ENCODE results near the gene RNF145. TPM values are rescaled to one million over a fixed set of nuclear protein-coding genes. Genes with fewer than 3 reads are reported as not detected.

The RNF145 gene
- total RNA-seq, 1 donor from 2014 or later, result 71.0 TPM

DNA sequence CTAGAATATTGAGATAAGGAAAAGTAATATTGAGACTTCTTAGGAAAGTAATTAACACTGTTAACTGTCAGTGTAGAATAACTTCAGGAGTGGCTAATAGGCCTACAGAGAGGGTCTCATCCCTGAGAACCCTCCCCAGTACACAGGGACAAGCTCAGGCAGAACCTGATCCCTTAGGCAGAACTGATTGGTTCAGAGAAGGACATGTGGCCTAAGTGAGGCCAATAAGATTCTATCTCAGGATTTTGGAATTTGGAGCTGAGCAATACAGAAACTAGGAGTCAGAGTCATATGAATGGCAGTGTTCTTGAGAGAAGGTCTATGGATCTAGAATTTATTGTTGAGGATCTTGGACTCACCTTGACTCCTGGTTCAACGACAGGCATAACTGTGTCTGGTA, 42.8 kb upstream of the RNF145 start:
- Mint-ChIP-seq H3K27me3 (ENCODE audit: unreplicated experiment) (no peaks in the 10 kb centered on the region), H3K4me1 (ENCODE audit: low read depth, unreplicated experiment) (no peaks in the 10 kb centered on the region), H3K4me3 (ENCODE audit: unreplicated experiment) (no peak overlapping the region), H3K36me3 (ENCODE audit: unreplicated experiment) (no peaks in the 10 kb centered on the region), H3K9me3 (ENCODE audit: unreplicated experiment) (no peaks in the 10 kb centered on the region), H3K27ac (ENCODE audit: unreplicated experiment) (no peak overlapping the region)
- TF ChIP-seq, protein P1, sequence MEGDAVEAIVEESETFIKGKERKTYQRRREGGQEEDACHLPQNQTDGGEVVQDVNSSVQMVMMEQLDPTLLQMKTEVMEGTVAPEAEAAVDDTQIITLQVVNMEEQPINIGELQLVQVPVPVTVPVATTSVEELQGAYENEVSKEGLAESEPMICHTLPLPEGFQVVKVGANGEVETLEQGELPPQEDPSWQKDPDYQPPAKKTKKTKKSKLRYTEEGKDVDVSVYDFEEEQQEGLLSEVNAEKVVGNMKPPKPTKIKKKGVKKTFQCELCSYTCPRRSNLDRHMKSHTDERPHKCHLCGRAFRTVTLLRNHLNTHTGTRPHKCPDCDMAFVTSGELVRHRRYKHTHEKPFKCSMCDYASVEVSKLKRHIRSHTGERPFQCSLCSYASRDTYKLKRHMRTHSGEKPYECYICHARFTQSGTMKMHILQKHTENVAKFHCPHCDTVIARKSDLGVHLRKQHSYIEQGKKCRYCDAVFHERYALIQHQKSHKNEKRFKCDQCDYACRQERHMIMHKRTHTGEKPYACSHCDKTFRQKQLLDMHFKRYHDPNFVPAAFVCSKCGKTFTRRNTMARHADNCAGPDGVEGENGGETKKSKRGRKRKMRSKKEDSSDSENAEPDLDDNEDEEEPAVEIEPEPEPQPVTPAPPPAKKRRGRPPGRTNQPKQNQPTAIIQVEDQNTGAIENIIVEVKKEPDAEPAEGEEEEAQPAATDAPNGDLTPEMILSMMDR (IDR thresholded peaks at IDR 0.05; ENCODE audit: partially characterized antibody, unreplicated experiment), result no peak
- no peak for DNase-seq

DNA sequence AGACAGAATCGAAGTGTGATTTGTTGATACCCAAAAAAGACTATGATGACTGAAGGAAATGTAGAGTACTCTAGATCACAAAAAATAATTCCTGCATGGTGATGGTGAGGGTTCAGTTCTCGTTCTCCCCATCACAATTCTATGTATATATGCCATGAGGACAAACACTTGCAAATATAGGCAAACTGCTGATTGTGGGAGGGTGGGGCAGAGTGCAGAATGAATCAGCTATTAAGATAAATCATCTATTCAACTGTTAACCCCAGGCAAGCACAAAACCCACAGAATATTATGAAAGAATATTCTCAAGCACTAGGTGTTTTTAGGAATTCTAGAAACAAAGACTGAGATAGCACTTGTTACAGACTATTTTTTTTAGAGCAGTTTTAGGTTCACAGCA, 39.8 kb upstream of the RNF145 start:
- Mint-ChIP-seq H3K4me3 (ENCODE audit: unreplicated experiment) (no peak overlapping the region), H3K36me3 (ENCODE audit: unreplicated experiment) (no peaks in the 10 kb centered on the region), H3K27ac (ENCODE audit: unreplicated experiment) (no peak overlapping the region), H3K27me3 (ENCODE audit: unreplicated experiment) (peaks cover 6% of the 10 kb centered on the region), H3K4me1 (ENCODE audit: low read depth, unreplicated experiment) (peaks cover 10% of the 10 kb centered on the region), H3K9me3 (ENCODE audit: unreplicated experiment) (peaks cover 4% of the 10 kb centered on the region)
- DNase-seq, result no peak
- TF ChIP-seq, protein P1 (IDR thresholded peaks at IDR 0.05; ENCODE audit: partially characterized antibody, unreplicated experiment), result no peak

DNA sequence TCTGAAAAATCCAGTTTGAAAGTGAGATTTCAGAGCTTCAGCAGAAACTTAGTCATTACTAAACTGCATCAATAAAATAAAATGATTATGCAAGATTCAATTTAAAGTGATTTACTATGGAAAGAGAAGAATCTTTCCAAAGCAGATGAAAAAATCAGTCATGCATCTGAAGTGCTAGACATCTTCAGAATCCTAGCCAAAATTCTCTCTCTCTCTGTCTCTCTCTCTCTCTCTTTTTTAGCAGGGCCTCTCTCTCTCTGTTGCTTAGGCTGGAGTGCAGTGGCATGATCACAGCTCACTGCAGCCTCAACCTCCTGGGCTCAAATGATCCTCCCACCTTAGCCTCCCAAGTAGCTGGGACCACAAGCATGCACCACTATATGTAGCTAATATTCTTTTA, 35.5 kb upstream of the RNF145 start:
- no peak for DNase-seq
- H3K4me3 Mint-ChIP-seq (ENCODE audit: unreplicated experiment), result no peak overlapping the region
- H3K27ac Mint-ChIP-seq (ENCODE audit: unreplicated experiment), result no peak overlapping the region
- peaks cover 6% of the 10 kb centered on the region for H3K27me3 Mint-ChIP-seq (ENCODE audit: unreplicated experiment)
- H3K36me3 Mint-ChIP-seq (ENCODE audit: unreplicated experiment), result no peaks in the 10 kb centered on the region
- peaks cover 10% of the 10 kb centered on the region for H3K4me1 Mint-ChIP-seq (ENCODE audit: low read depth, unreplicated experiment)
- TF ChIP-seq, protein P1 (IDR thresholded peaks at IDR 0.05; ENCODE audit: partially characterized antibody, unreplicated experiment), result no peak
- H3K9me3 Mint-ChIP-seq (ENCODE audit: unreplicated experiment), result peaks cover 4% of the 10 kb centered on the region

DNA sequence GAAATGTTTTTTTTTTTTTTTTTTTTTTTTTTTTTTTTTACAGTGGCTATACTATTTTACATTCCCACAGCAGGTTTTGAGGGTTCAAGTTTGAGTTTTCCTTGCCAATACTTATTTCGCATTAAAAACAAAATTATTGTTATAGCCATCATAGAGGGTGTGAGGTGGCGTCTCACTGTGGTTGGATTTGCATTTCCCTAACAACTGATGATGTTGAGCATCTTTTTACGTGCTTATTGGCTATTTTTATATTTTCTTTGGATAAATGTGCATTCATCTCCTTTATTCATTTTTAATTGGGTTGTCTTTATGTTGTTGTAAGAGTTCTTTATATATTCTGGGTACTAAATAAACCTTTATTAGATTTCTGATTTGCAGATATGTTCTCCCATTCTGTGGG, 34.8 kb upstream of the RNF145 start:
- H3K4me3 Mint-ChIP-seq (ENCODE audit: unreplicated experiment), result no peak overlapping the region
- peaks cover 6% of the 10 kb centered on the region for H3K27me3 Mint-ChIP-seq (ENCODE audit: unreplicated experiment)
- no peaks in the 10 kb centered on the region for H3K36me3 Mint-ChIP-seq (ENCODE audit: unreplicated experiment)
- peaks cover 4% of the 10 kb centered on the region for H3K9me3 Mint-ChIP-seq (ENCODE audit: unreplicated experiment)
- H3K4me1 Mint-ChIP-seq (ENCODE audit: low read depth, unreplicated experiment), result peaks cover 10% of the 10 kb centered on the region
- TF ChIP-seq, protein P1 (IDR thresholded peaks at IDR 0.05; ENCODE audit: partially characterized antibody, unreplicated experiment), result no peak
- no peak overlapping the region for H3K27ac Mint-ChIP-seq (ENCODE audit: unreplicated experiment)
- DNase-seq, result no peak

DNA sequence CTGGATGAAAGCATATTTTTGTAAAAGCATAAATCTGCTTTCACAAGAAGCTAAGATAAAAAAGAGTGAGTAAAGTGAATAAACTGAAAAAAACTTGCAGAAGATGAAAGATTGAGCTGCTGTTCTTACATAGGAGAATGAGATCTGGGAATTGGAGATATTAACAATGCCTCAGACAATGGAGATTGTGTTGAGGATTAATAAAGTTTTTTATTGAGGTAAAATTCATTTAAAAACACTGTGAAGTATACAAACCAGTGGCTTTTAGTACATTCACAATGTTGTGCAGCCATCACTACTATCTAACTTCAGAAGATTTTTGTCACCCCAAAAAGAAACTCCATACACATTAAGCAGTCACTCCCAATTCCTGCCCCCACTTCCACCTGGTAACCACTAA, 34.0 kb upstream of the RNF145 start:
- no peak overlapping the region for H3K4me3 Mint-ChIP-seq (ENCODE audit: unreplicated experiment)
- H3K9me3 Mint-ChIP-seq (ENCODE audit: unreplicated experiment), result peaks cover 4% of the 10 kb centered on the region
- H3K27me3 Mint-ChIP-seq (ENCODE audit: unreplicated experiment), result peaks cover 8% of the 10 kb centered on the region
- no peaks in the 10 kb centered on the region for H3K36me3 Mint-ChIP-seq (ENCODE audit: unreplicated experiment)
- TF ChIP-seq, protein P1 (IDR thresholded peaks at IDR 0.05; ENCODE audit: partially characterized antibody, unreplicated experiment), result no peak
- H3K4me1 Mint-ChIP-seq (ENCODE audit: low read depth, unreplicated experiment), result peaks cover 10% of the 10 kb centered on the region
- DNase-seq, result no peak
- H3K27ac Mint-ChIP-seq (ENCODE audit: unreplicated experiment), result no peak overlapping the region
